HepG2 (cell line): Measurements from ENCODE around the gene CA12.

Source experiments
- E2F1 ChIP-seq: sonication (generic); formaldehyde crosslinking; IDR thresholded peaks from 2 replicates; pipeline ENCODE4 v1.5.0; 2020; ENCODE audit warnings: missing genetic modification reagents
- NPAS2 ChIP-seq: sonication (generic); formaldehyde crosslinking; IDR thresholded peaks from 2 replicates; pipeline ENCODE4 v1.8.0; 2022; ENCODE audit warnings: mild to moderate bottlenecking, missing genetic modification reagents, borderline replicate concordance
- POLR2A ChIP-seq, 2 experiments: IDR thresholded peaks; 2 replicates each; pipeline ENCODE4 v1.6.1; 2011; ENCODE audit warnings: low read depth in 2 of 2, low read length in 2 of 2, mild to moderate bottlenecking in 1 of 2, moderate library complexity in 1 of 2; ENCODE audit not compliant: insufficient read depth in 1 of 2

- TF ChIP-seq NPAS2 (no peak), POLR2A (IDR thresholded peaks at IDR 0.05; ENCODE audit: insufficient read depth in 1 of 2, low read depth in 2 of 2, low read length in 2 of 2) (no peak), E2F1 (no peak)
Observed at GRCh38 chr15:63398456-63398855, 16.8 kb upstream of the CA12 start.
